ENCODE results near the gene CEP131.

Gene CEP131

DNA sequence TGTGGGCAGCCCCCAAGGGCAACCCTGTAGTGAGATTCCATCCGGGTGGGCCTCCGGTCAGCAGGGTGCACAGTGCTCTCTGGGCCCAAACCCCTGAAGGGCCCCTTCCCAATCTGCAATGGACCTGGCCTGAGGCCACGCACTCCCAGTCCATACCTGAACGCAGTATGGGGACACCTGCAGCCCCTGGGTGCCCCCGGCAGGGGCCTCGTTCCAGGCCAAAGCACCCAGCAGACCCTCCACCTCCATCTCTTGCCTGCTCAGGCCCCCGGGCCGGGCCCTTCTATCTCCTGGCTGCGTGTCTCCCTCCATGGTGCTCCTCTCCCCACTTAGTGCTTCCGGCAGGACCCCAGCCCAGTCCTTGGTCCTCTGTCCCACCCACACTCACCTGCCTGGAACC lies 39.4 kb downstream of the CEP131 start:
- no peaks in the 10 kb centered on the region for H3K79me2 ChIP-seq (ENCODE audit: insufficient read depth, low read length)
- no peaks in the 10 kb centered on the region for H3K9me3 ChIP-seq (ENCODE audit: insufficient read depth, low read length)
- TF ChIP-seq, protein P1, sequence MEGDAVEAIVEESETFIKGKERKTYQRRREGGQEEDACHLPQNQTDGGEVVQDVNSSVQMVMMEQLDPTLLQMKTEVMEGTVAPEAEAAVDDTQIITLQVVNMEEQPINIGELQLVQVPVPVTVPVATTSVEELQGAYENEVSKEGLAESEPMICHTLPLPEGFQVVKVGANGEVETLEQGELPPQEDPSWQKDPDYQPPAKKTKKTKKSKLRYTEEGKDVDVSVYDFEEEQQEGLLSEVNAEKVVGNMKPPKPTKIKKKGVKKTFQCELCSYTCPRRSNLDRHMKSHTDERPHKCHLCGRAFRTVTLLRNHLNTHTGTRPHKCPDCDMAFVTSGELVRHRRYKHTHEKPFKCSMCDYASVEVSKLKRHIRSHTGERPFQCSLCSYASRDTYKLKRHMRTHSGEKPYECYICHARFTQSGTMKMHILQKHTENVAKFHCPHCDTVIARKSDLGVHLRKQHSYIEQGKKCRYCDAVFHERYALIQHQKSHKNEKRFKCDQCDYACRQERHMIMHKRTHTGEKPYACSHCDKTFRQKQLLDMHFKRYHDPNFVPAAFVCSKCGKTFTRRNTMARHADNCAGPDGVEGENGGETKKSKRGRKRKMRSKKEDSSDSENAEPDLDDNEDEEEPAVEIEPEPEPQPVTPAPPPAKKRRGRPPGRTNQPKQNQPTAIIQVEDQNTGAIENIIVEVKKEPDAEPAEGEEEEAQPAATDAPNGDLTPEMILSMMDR (IDR thresholded peaks at IDR 0.05; ENCODE audit: insufficient read depth, low read length, poor library complexity, severe bottlenecking), result no peak
- no peak for TF ChIP-seq EZH2phosphoT487 (conservative IDR thresholded peaks at IDR 0.05; ENCODE audit: low read length)
- H3K9ac ChIP-seq (ENCODE audit: low read length), result no peak overlapping the region
- H3F3A ChIP-seq (ENCODE audit: insufficient read depth), result no peaks in the 10 kb centered on the region
- H4K20me1 ChIP-seq (ENCODE audit: low read depth, low read length), result no peaks in the 10 kb centered on the region
- no peaks in the 10 kb centered on the region for H3K27me3 ChIP-seq (ENCODE audit: low read length)
- no peaks in the 10 kb centered on the region for H3K36me3 ChIP-seq (ENCODE audit: low read length)
- no peaks in the 10 kb centered on the region for H3K9me2 ChIP-seq (replicated peaks; ENCODE audit: insufficient read depth, low read length)
- H3K4me2 ChIP-seq (ENCODE audit: low read depth, low read length, poor library complexity, severe bottlenecking), result no peak overlapping the region
- H3K4me3 ChIP-seq (ENCODE audit: insufficient read depth, low read length, poor library complexity, severe bottlenecking), result no peak overlapping the region
- H3K27ac ChIP-seq (ENCODE audit: low read depth, low read length), result no peak overlapping the region
- no peak overlapping the region for H2AFZ ChIP-seq (ENCODE audit: low read depth, low read length, severe bottlenecking)

DNA sequence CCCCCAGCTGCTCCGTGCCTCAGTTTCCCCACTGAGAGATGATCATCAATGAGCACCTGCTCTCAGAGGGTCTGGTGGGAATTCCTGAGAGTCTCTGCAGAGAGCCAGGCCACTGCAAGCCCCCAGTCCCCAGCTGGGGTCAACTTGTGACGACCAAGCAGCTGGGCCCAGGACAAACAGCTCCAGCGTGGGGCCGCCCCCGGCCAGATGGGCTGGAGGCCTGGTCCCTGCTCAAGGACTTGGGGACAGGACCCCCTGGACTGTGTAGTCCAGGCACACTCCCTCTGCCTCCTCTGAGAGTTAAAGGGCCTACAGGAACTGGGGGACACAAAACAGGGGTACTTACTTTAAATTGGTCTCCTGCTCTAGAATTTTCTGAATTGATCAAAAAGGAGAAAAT lies 40.2 kb downstream of the CEP131 start:
- H3K27me3 ChIP-seq (ENCODE audit: low read length), result no peaks in the 10 kb centered on the region
- H3K9me3 ChIP-seq (ENCODE audit: insufficient read depth, low read length), result no peaks in the 10 kb centered on the region
- H4K20me1 ChIP-seq (ENCODE audit: low read depth, low read length), result no peaks in the 10 kb centered on the region
- H2AFZ ChIP-seq (ENCODE audit: low read depth, low read length, severe bottlenecking), result no peak overlapping the region
- H3K4me3 ChIP-seq (ENCODE audit: insufficient read depth, low read length, poor library complexity, severe bottlenecking), result no peak overlapping the region
- H3K9ac ChIP-seq (ENCODE audit: low read length), result no peak overlapping the region
- no peak overlapping the region for H3K27ac ChIP-seq (ENCODE audit: low read depth, low read length)
- no peak overlapping the region for H3K4me2 ChIP-seq (ENCODE audit: low read depth, low read length, poor library complexity, severe bottlenecking)
- no peaks in the 10 kb centered on the region for H3K9me2 ChIP-seq (replicated peaks; ENCODE audit: insufficient read depth, low read length)
- H3F3A ChIP-seq (ENCODE audit: insufficient read depth), result no peaks in the 10 kb centered on the region
- TF ChIP-seq, protein P1 (IDR thresholded peaks at IDR 0.05; ENCODE audit: insufficient read depth, low read length, poor library complexity, severe bottlenecking), result no peak
- TF ChIP-seq EZH2phosphoT487 (conservative IDR thresholded peaks at IDR 0.05; ENCODE audit: low read length), result no peak
- H3K36me3 ChIP-seq (ENCODE audit: low read length), result no peaks in the 10 kb centered on the region
- H3K79me2 ChIP-seq (ENCODE audit: insufficient read depth, low read length), result no peaks in the 10 kb centered on the region

DNA sequence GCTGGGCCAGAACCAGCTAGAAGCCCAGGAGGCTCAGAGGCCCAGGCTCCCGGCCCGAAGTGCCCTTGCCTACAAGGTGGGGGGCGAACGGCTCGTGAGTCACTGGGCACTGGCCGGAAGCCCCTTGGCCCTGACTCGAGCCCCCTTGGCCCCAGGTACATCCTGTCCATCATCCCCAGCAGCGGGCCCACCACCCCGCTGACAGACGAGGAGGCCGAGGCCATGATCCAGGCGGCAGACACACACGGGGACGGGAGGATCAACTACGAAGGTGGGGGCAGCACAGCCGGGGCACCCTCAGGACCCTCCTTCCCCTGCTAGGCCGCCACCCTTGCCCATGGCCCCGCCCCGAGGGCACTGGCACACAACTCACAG lies 41.0 kb downstream of the CEP131 start:
- H3K36me3 ChIP-seq (ENCODE audit: low read length), result no peaks in the 10 kb centered on the region
- H3K9ac ChIP-seq (ENCODE audit: low read length), result no peak overlapping the region
- H3K4me3 ChIP-seq (ENCODE audit: insufficient read depth, low read length, poor library complexity, severe bottlenecking), result no peak overlapping the region
- H3K9me3 ChIP-seq (ENCODE audit: insufficient read depth, low read length), result no peaks in the 10 kb centered on the region
- H3K9me2 ChIP-seq (replicated peaks; ENCODE audit: insufficient read depth, low read length), result no peaks in the 10 kb centered on the region
- no peak overlapping the region for H3K4me2 ChIP-seq (ENCODE audit: low read depth, low read length, poor library complexity, severe bottlenecking)
- H3F3A ChIP-seq (ENCODE audit: insufficient read depth), result no peaks in the 10 kb centered on the region
- H3K79me2 ChIP-seq (ENCODE audit: insufficient read depth, low read length), result no peaks in the 10 kb centered on the region
- no peak overlapping the region for H3K27ac ChIP-seq (ENCODE audit: low read depth, low read length)
- H4K20me1 ChIP-seq (ENCODE audit: low read depth, low read length), result no peaks in the 10 kb centered on the region
- H2AFZ ChIP-seq (ENCODE audit: low read depth, low read length, severe bottlenecking), result no peak overlapping the region
- TF ChIP-seq, protein P1 (IDR thresholded peaks at IDR 0.05; ENCODE audit: insufficient read depth, low read length, poor library complexity, severe bottlenecking), result no peak
- TF ChIP-seq EZH2phosphoT487 (conservative IDR thresholded peaks at IDR 0.05; ENCODE audit: low read length), result no peak
- no peaks in the 10 kb centered on the region for H3K27me3 ChIP-seq (ENCODE audit: low read length)

All from SU-DHL-6 (cell line).